ENCODE measurements around the gene SLC7A7.
"Not testable (repeated sequence)": the region's sequence is repeated elsewhere in the genome, so short reads cannot be mapped to it uniquely, and the experiment has no call there.

Gene SLC7A7

DNA sequence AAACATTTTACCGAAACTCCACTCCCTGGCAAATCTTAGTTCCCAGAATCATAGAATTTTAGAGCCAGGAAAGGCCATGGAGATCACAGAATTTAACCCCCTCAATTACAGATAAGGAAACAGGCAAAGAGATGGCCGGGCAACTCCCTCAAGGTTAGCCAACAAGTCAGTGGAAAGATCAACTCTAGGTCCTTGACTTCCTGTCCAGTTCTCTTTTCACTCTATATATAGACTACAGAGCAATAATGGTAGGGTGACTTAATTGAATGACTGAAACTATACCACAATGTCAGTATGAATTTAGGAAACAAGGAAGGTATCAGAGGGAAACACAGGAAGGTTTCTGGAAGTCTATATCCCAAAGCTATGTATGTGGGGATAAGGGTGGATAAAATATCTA lies 37.2 kb downstream of the SLC7A7 start:
- Histone ChIP-seq H3K9me3 (replicated peaks in 1 of 2; ENCODE audit: control insufficient read depth in 2 of 2, insufficient read depth in 1 of 2, low read depth in 1 of 2, low read length in 2 of 2) (no peaks in the 10 kb centered on the region), H3K27me3 (ENCODE audit: control insufficient read depth in 3 of 3, insufficient read depth in 3 of 3, low read depth in 1 of 3, low read length in 3 of 3) (no peaks in the 10 kb centered on the region), H2BK15ac (ENCODE audit: low read length) (no peak overlapping the region), H3K4me2 (ENCODE audit: insufficient read depth, low read length, poor library complexity, severe bottlenecking) (no peak overlapping the region), H3K79me1 (ENCODE audit: low read depth, low read length) (no peaks in the 10 kb centered on the region), H3K18ac (ENCODE audit: low read length) (no peak overlapping the region), H2BK120ac (ENCODE audit: low read depth, low read length) (no peak overlapping the region), H3K4ac (ENCODE audit: low read length) (no peak overlapping the region), H3K36me3 (replicated peaks in 1 of 2; ENCODE audit: control insufficient read depth in 2 of 2, insufficient read depth in 2 of 2, low read length in 2 of 2) (peaks cover 3 to 14% of the 10 kb centered on the region in 2 donors), H3K4me1 (ENCODE audit: control insufficient read depth in 2 of 2, insufficient read depth in 1 of 2, low read depth in 1 of 2, low read length in 2 of 2) (peaks cover 2% of the 10 kb centered on the region in 2 donors), H2BK5ac (ENCODE audit: low read length) (no peak overlapping the region), H2AFZ (ENCODE audit: low read length) (no peak overlapping the region), H4K8ac (ENCODE audit: low read depth, low read length) (no peak overlapping the region), H2AK5ac (ENCODE audit: low read depth, low read length) (no peak overlapping the region), H3K27ac (replicated peaks; ENCODE audit: low read length) (no peak overlapping the region), H3K23ac (ENCODE audit: low read depth, low read length, poor library complexity) (no peak overlapping the region), H4K91ac (ENCODE audit: low read depth, low read length, poor library complexity) (no peak overlapping the region), H3K4me3 (ENCODE audit: low read length in 2 of 2) (no peak overlapping the region), H2BK12ac (ENCODE audit: low read length) (no peak overlapping the region), H3K14ac (ENCODE audit: low read length) (no peak overlapping the region), H3K9ac (ENCODE audit: low read depth, low read length, poor library complexity) (no peak overlapping the region)
- no CpG with 5 or more reads among the region's 2 CpGs for WGBS, 2 donors (ENCODE audit: extremely low coverage in 2 of 2, insufficient read length in 2 of 2, insufficient replicate concordance in 1 of 2)
- DNase-seq (ENCODE audit: low spot score) = no peak

DNA sequence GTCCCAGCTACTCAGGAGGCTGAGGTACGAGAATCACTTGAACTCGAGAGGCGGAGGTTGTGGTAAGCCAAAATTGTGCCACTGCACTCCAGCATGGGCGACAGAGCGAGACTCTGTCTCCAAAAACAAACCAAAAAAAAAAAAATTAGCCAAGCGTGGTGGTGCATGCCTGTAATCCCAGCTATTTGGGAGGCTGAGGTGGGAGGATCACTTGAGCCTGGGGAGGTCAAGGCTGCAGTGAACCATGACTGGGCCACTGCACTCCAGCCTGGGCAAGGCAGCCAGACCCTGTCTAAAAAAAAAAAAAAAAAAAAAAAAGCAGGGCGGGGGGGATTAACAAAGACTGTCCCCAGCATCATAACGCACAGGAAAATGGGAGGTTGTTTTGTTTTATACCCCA lies 38.4 kb downstream of the SLC7A7 start:
- H3K23ac ChIP-seq (ENCODE audit: low read depth, low read length, poor library complexity); H3K27me3 ChIP-seq (ENCODE audit: control insufficient read depth in 3 of 3, insufficient read depth in 3 of 3, low read depth in 1 of 3, low read length in 3 of 3); H3K4me2 ChIP-seq (ENCODE audit: insufficient read depth, low read length, poor library complexity, severe bottlenecking); H4K91ac ChIP-seq (ENCODE audit: low read depth, low read length, poor library complexity); H3K9me3 ChIP-seq (replicated peaks in 1 of 2; ENCODE audit: control insufficient read depth in 2 of 2, insufficient read depth in 1 of 2, low read depth in 1 of 2, low read length in 2 of 2); H3K4me3 ChIP-seq (ENCODE audit: low read length in 2 of 2); H3K4ac ChIP-seq (ENCODE audit: low read length); H2BK120ac ChIP-seq (ENCODE audit: low read depth, low read length); H3K27ac ChIP-seq (replicated peaks; ENCODE audit: low read length); H2BK15ac ChIP-seq (ENCODE audit: low read length); H3K79me1 ChIP-seq (ENCODE audit: low read depth, low read length); H2BK12ac ChIP-seq (ENCODE audit: low read length); H2AFZ ChIP-seq (ENCODE audit: low read length); DNase-seq (ENCODE audit: low spot score); H3K9ac ChIP-seq (ENCODE audit: low read depth, low read length, poor library complexity); H2AK5ac ChIP-seq (ENCODE audit: low read depth, low read length); H2BK5ac ChIP-seq (ENCODE audit: low read length); H3K4me1 ChIP-seq (ENCODE audit: control insufficient read depth in 2 of 2, insufficient read depth in 1 of 2, low read depth in 1 of 2, low read length in 2 of 2); H3K14ac ChIP-seq (ENCODE audit: low read length); H3K18ac ChIP-seq (ENCODE audit: low read length); H4K8ac ChIP-seq (ENCODE audit: low read depth, low read length): not testable (repeated sequence)
- WGBS, 2 donors (ENCODE audit: extremely low coverage in 2 of 2, insufficient read length in 2 of 2, insufficient replicate concordance in 1 of 2) = no CpG with 5 or more reads among the region's 8 CpGs
- peaks cover 3 to 25% of the 10 kb centered on the region in 2 donors for H3K36me3 ChIP-seq (replicated peaks in 1 of 2; ENCODE audit: control insufficient read depth in 2 of 2, insufficient read depth in 2 of 2, low read length in 2 of 2)

DNA sequence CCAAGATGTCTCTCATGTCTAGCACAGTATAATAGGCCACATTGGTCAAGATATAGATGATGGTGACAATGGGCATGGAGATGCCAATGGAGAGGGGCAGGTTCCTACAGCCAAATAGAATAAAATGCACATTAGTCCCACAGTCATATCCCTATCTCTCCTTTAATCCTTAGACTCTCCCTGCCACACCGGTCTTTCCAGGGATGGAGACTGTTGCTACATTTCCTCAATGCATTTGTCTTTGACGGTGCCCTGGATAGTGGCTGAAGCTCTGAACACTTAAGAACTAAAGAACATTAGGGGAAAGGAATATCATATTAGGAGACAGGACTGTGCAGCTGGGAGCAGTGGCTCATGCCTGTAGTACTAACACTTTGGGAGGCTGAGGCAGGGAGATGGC lies 39.0 kb downstream of the SLC7A7 start:
- WGBS, 2 donors (ENCODE audit: extremely low coverage in 2 of 2, insufficient read length in 2 of 2, insufficient replicate concordance in 1 of 2) = no CpG with 5 or more reads among the region's 2 CpGs
- H3K18ac ChIP-seq (ENCODE audit: low read length) = no peak overlapping the region
- H3K9me3 ChIP-seq (replicated peaks in 1 of 2; ENCODE audit: control insufficient read depth in 2 of 2, insufficient read depth in 1 of 2, low read depth in 1 of 2, low read length in 2 of 2) = no peaks in the 10 kb centered on the region
- H2BK15ac ChIP-seq (ENCODE audit: low read length) = no peak overlapping the region
- H3K14ac ChIP-seq (ENCODE audit: low read length) = no peak overlapping the region
- no peak overlapping the region for H2AFZ ChIP-seq (ENCODE audit: low read length)
- no peaks in the 10 kb centered on the region for H3K79me1 ChIP-seq (ENCODE audit: low read depth, low read length)
- DNase-seq (ENCODE audit: low spot score) = no peak
- no peak overlapping the region for H3K4ac ChIP-seq (ENCODE audit: low read length)
- no peaks in the 10 kb centered on the region for H3K27me3 ChIP-seq (ENCODE audit: control insufficient read depth in 3 of 3, insufficient read depth in 3 of 3, low read depth in 1 of 3, low read length in 3 of 3)
- no peak overlapping the region for H3K23ac ChIP-seq (ENCODE audit: low read depth, low read length, poor library complexity)
- H2BK120ac ChIP-seq (ENCODE audit: low read depth, low read length) = no peak overlapping the region
- no peak overlapping the region for H2AK5ac ChIP-seq (ENCODE audit: low read depth, low read length)
- no peak overlapping the region for H4K8ac ChIP-seq (ENCODE audit: low read depth, low read length)
- no peak overlapping the region for H3K4me3 ChIP-seq (ENCODE audit: low read length in 2 of 2)
- H4K91ac ChIP-seq (ENCODE audit: low read depth, low read length, poor library complexity) = no peak overlapping the region
- H3K4me2 ChIP-seq (ENCODE audit: insufficient read depth, low read length, poor library complexity, severe bottlenecking) = no peak overlapping the region
- H2BK12ac ChIP-seq (ENCODE audit: low read length) = no peak overlapping the region
- peaks cover 2% of the 10 kb centered on the region in 2 donors for H3K4me1 ChIP-seq (ENCODE audit: control insufficient read depth in 2 of 2, insufficient read depth in 1 of 2, low read depth in 1 of 2, low read length in 2 of 2)
- H3K36me3 ChIP-seq (replicated peaks in 1 of 2; ENCODE audit: control insufficient read depth in 2 of 2, insufficient read depth in 2 of 2, low read length in 2 of 2) = peaks cover 8 to 31% of the 10 kb centered on the region in 2 donors
- no peak overlapping the region for H2BK5ac ChIP-seq (ENCODE audit: low read length)
- no peak overlapping the region for H3K9ac ChIP-seq (ENCODE audit: low read depth, low read length, poor library complexity)
- no peak overlapping the region for H3K27ac ChIP-seq (replicated peaks; ENCODE audit: low read length)

GRCh38 chr14:22774011-22774706 lies 41.1 kb downstream of the SLC7A7 start:
- H3K36me3 ChIP-seq (replicated peaks in 1 of 2; ENCODE audit: control insufficient read depth in 2 of 2, insufficient read depth in 2 of 2, low read length in 2 of 2) = peaks cover 24 to 52% of the 10 kb centered on the region in 2 donors
- no peak overlapping the region for H2BK15ac ChIP-seq (ENCODE audit: low read length)
- no peaks in the 10 kb centered on the region for H3K79me1 ChIP-seq (ENCODE audit: low read depth, low read length)
- H3K4me2 ChIP-seq (ENCODE audit: insufficient read depth, low read length, poor library complexity, severe bottlenecking) = no peak overlapping the region
- no peak overlapping the region for H3K23ac ChIP-seq (ENCODE audit: low read depth, low read length, poor library complexity)
- no peaks in the 10 kb centered on the region for H3K27me3 ChIP-seq (ENCODE audit: control insufficient read depth in 3 of 3, insufficient read depth in 3 of 3, low read depth in 1 of 3, low read length in 3 of 3)
- H4K91ac ChIP-seq (ENCODE audit: low read depth, low read length, poor library complexity) = no peak overlapping the region
- no peak overlapping the region for H3K4me3 ChIP-seq (ENCODE audit: low read length in 2 of 2)
- WGBS, 2 donors (ENCODE audit: extremely low coverage in 2 of 2, insufficient read length in 2 of 2, insufficient replicate concordance in 1 of 2) = no CpG with 5 or more reads among the region's 10 CpGs
- no peak overlapping the region for H3K4ac ChIP-seq (ENCODE audit: low read length)
- no peak overlapping the region for H2BK120ac ChIP-seq (ENCODE audit: low read depth, low read length)
- H3K14ac ChIP-seq (ENCODE audit: low read length) = no peak overlapping the region
- no peak overlapping the region for H3K27ac ChIP-seq (replicated peaks; ENCODE audit: low read length)
- H3K18ac ChIP-seq (ENCODE audit: low read length) = no peak overlapping the region
- H2BK12ac ChIP-seq (ENCODE audit: low read length) = no peak overlapping the region
- DNase-seq (ENCODE audit: low spot score) = no peak
- H2AK5ac ChIP-seq (ENCODE audit: low read depth, low read length) = no peak overlapping the region
- H3K4me1 ChIP-seq (ENCODE audit: control insufficient read depth in 2 of 2, insufficient read depth in 1 of 2, low read depth in 1 of 2, low read length in 2 of 2) = peaks cover 0 to 2% of the 10 kb centered on the region in 2 donors
- no peak overlapping the region for H4K8ac ChIP-seq (ENCODE audit: low read depth, low read length)
- H2AFZ ChIP-seq (ENCODE audit: low read length) = no peak overlapping the region
- no peak overlapping the region for H3K9ac ChIP-seq (ENCODE audit: low read depth, low read length, poor library complexity)
- H2BK5ac ChIP-seq (ENCODE audit: low read length) = no peak overlapping the region
- H3K9me3 ChIP-seq (replicated peaks in 1 of 2; ENCODE audit: control insufficient read depth in 2 of 2, insufficient read depth in 1 of 2, low read depth in 1 of 2, low read length in 2 of 2) = no peaks in the 10 kb centered on the region
